Testis (tissue), 3 donors: ENCODE measurements around the gene ADAMTS15. TPM values are rescaled to one million over a fixed set of nuclear protein-coding genes. Genes with fewer than 3 reads are reported as not detected.

Source experiments
- DNase-seq: peaks from one replicate; pipeline ENCODE4 v3.0.0-alpha.2; 2019
- H3K27ac ChIP-seq, 2 donors: fragments of 200-600 bp; sonication (generic); one replicate each; pipeline ENCODE4 v1.5.1; 2019
- H3K27me3 ChIP-seq: fragments of 200-600 bp; sonication (generic); one replicate; pipeline ENCODE4 v1.5.1; 2019
- H3K36me3 ChIP-seq: fragments of 200-600 bp; sonication (generic); one replicate; pipeline ENCODE4 v1.5.1; 2017; ENCODE audit warnings: low read depth; ENCODE audit errors: missing control alignments
- H3K4me1 ChIP-seq: fragments of 200-600 bp; sonication (generic); one replicate; pipeline ENCODE4 v1.5.1; 2019
- H3K4me3 ChIP-seq, 2 donors: fragments of 200-600 bp; sonication (generic); one replicate each; pipeline ENCODE4 v1.5.1; 2017 to 2019
- H3K9me3 ChIP-seq: fragments of 200-600 bp; sonication (generic); one replicate; pipeline ENCODE4 v1.5.1; 2017
- CTCF ChIP-seq, 3 experiments: fragments of 450-650 bp in 2 of 3; fragments of 200-600 bp in 1 of 3; sonication (generic) in 1 of 3; IDR thresholded peaks; one replicate each; pipeline ENCODE4 v1.5.1; 2016 to 2019; ENCODE audit warnings: antibody characterized with exemption in 3 of 3, mild to moderate bottlenecking in 2 of 3, moderate library complexity in 1 of 3
- POLR2A ChIP-seq: fragments of 450-650 bp; IDR thresholded peaks from one replicate; pipeline ENCODE4 v1.6.1; 2017; ENCODE audit warnings: antibody characterized with exemption, mild to moderate bottlenecking, moderate library complexity
- WGBS, 2 donors: methylation state at CpG; one replicate each; pipeline ENCODE4 v1.1.5; 2018; 5-methylcytosine and 5-hydroxymethylcytosine counted together
- intact Hi-C: fragments of 100-400 bp; cut with DNase I; formaldehyde crosslinking; loops from one replicate; pipeline ENCODE4 v1.15.1; 2023; ENCODE audit warnings: low total_unique reads
- polyA plus RNA-seq: library from polyadenylated mRNA; stranded (reverse); fragments of 350-450 nt; fragmentation: Illumina TruSeq; extraction: RNeasy Lipid Tissue Mini Kit (QIAGEN cat#74804); gene quantifications from one replicate; pipeline ENCODE4 v1.2.3, GENCODE V29; 2014; ENCODE audit warnings: low read depth, low replicate concordance; ENCODE audit not compliant: insufficient read depth
- total RNA-seq, 2 donors: library from RNA; depleted of rRNA; stranded (reverse); fragments of >200 nt; gene quantifications; one replicate each; pipeline ENCODE4 v1.2.3, GENCODE V29; 2016

The ADAMTS15 gene
- total and polyA plus RNA-seq, 3 donors from 2014 or later = 2.7 to 5.7 (median 2.8) TPM

- 88 to 92% methylated on average over 6 of the region's 6 CpGs for WGBS, 2 donors
- intact Hi-C loops = loop anchor here (10.0 kb wide), 1 partner anchor 79 kb away; no protein-coding TSS in a partner anchor
- Histone ChIP-seq H3K9me3 (no peaks in the 10 kb centered on the region), H3K27me3 (no peaks in the 10 kb centered on the region), H3K4me3 (no peak overlapping the region), H3K4me1 (peaks cover 21% of the 10 kb centered on the region), H3K27ac (no peak overlapping the region), H3K36me3 (no peaks in the 10 kb centered on the region)
- TF ChIP-seq POLR2A = no peak
- TF ChIP-seq CTCF (IDR thresholded peaks at IDR 0.05) = no peak
- DNase-seq = no peak
Measured at GRCh38 chr11:130525307-130525706, 76.9 kb downstream of the ADAMTS15 start.

Other genes starting within 250 kb of the ADAMTS15 start
- 100 to 1,000 TPM; 125 to 158 TPM for gene ZBTB44, start 133.7 kb upstream of the ADAMTS15 start, total RNA-seq
- gene ZBTB44, start 133.7 kb upstream of the ADAMTS15 start, polyA plus RNA-seq = 103 TPM
- gene ADAMTS8, start 20.0 kb upstream of the ADAMTS15 start, total RNA-seq = under 1 TPM; 0.39 to 0.56 TPM
- 1.2 TPM for gene ADAMTS8, start 20.0 kb upstream of the ADAMTS15 start, polyA plus RNA-seq